ENCODE data around the gene ZNF280A.

The ZNF280A gene

GRCh38 chr22:22485524-22485923 is 34.5 kb downstream of the ZNF280A start (continued):
- no peak for TF ChIP-seq POU6F1 (CRISPR knock-in tag; IDR thresholded peaks at IDR 0.05; ENCODE audit: borderline replicate concordance, low read depth)
- TF ChIP-seq SNAI2 (CRISPR knock-in tag; IDR thresholded peaks at IDR 0.05): no peak
- TF ChIP-seq ARNTL (CRISPR knock-in tag; IDR thresholded peaks at IDR 0.05; ENCODE audit: borderline replicate concordance, low read depth): no peak
- no peak for TF ChIP-seq TSHZ2 (CRISPR knock-in tag; IDR thresholded peaks at IDR 0.05)
- TF ChIP-seq BACH2 (CRISPR knock-in tag; IDR thresholded peaks at IDR 0.05; ENCODE audit: borderline replicate concordance): no peak
- TF ChIP-seq ZFP3 (CRISPR knock-in tag; IDR thresholded peaks at IDR 0.05): no peak

- TF ChIP-seq ZNF70 (CRISPR knock-in tag; IDR thresholded peaks at IDR 0.05) (no peak), TSHZ2 (CRISPR knock-in tag; IDR thresholded peaks at IDR 0.05) (no peak), PPARA (CRISPR knock-in tag; IDR thresholded peaks at IDR 0.05; ENCODE audit: borderline replicate concordance) (no peak), ZC3H10 (CRISPR knock-in tag; IDR thresholded peaks at IDR 0.05) (no peak), ISL1 (CRISPR knock-in tag; IDR thresholded peaks at IDR 0.05) (no peak), ZFP30 (CRISPR knock-in tag; IDR thresholded peaks at IDR 0.05) (no peak), CSDC2 (CRISPR knock-in tag; IDR thresholded peaks at IDR 0.05) (no peak), OSR1 (CRISPR knock-in tag; IDR thresholded peaks at IDR 0.05) (no peak), ZNF8 (CRISPR knock-in tag; IDR thresholded peaks at IDR 0.05) (no peak), ZNF565 (CRISPR knock-in tag; conservative IDR thresholded peaks at IDR 0.05; ENCODE audit: low read depth) (no peak)
- ATAC-seq: no peak
Measured at GRCh38 chr22:22484023-22484422, 36.0 kb downstream of the ZNF280A start.

- ATAC-seq: no peak
- TF ChIP-seq RARB (CRISPR knock-in tag; IDR thresholded peaks at IDR 0.05) (no peak), ZNF8 (CRISPR knock-in tag; IDR thresholded peaks at IDR 0.05) (no peak)
Measured at GRCh38 chr22:22480940-22481339, 39.1 kb downstream of the ZNF280A start.

GRCh38 chr22:22479999-22480532 is 40.0 kb downstream of the ZNF280A start:
- no peak for ATAC-seq
- TF ChIP-seq PPARA (CRISPR knock-in tag; IDR thresholded peaks at IDR 0.05; ENCODE audit: borderline replicate concordance) (no peak), GLIS3 (CRISPR knock-in tag; IDR thresholded peaks at IDR 0.05) (no peak), CSDC2 (CRISPR knock-in tag; IDR thresholded peaks at IDR 0.05) (no peak), RARB (CRISPR knock-in tag; IDR thresholded peaks at IDR 0.05) (no peak), TSHZ2 (CRISPR knock-in tag; IDR thresholded peaks at IDR 0.05) (no peak), ESRRG (CRISPR knock-in tag; IDR thresholded peaks at IDR 0.05) (no peak), ZFP30 (CRISPR knock-in tag; IDR thresholded peaks at IDR 0.05) (no peak), CSRNP3 (CRISPR knock-in tag; IDR thresholded peaks at IDR 0.05) (no peak), OSR1 (CRISPR knock-in tag; IDR thresholded peaks at IDR 0.05) (no peak)

Data from SK-N-SH treated with all-trans-retinoic acid at 6 μM for 48 hours (cell line).